ENCODE measurements around the gene BEAN1.

The BEAN1 gene

GRCh38 chr16:66422366-66422765, 4.7 kb upstream of the BEAN1 start:
- Histone ChIP-seq H3K4me3 (ENCODE audit: low read depth, low read length) (no peak overlapping the region), H3K27ac (ENCODE audit: low read depth, low read length) (no peak overlapping the region), H3K36me3 (ENCODE audit: insufficient read depth, low read length) (no peaks in the 10 kb centered on the region), H3K4me1 (ENCODE audit: control insufficient read depth, insufficient read depth, low read length, unreplicated experiment) (peaks cover 14% of the 10 kb centered on the region), H3K27me3 (ENCODE audit: insufficient read depth, low read length) (peaks cover 12% of the 10 kb centered on the region), H2AFZ (ENCODE audit: low read length, unreplicated experiment) (no peak overlapping the region), H3K79me2 (ENCODE audit: control insufficient read depth, insufficient read depth, low read length, unreplicated experiment) (no peaks in the 10 kb centered on the region)

GRCh38 chr16:66423177-66423576, 3.9 kb upstream of the BEAN1 start:
- Histone ChIP-seq H3K79me2 (ENCODE audit: control insufficient read depth, insufficient read depth, low read length, unreplicated experiment) (no peaks in the 10 kb centered on the region), H3K4me1 (ENCODE audit: control insufficient read depth, insufficient read depth, low read length, unreplicated experiment) (peaks cover 6% of the 10 kb centered on the region), H3K4me3 (ENCODE audit: low read depth, low read length) (no peak overlapping the region), H3K27ac (ENCODE audit: low read depth, low read length) (no peak overlapping the region), H3K36me3 (ENCODE audit: insufficient read depth, low read length) (no peaks in the 10 kb centered on the region), H3K27me3 (ENCODE audit: insufficient read depth, low read length) (peaks cover 20% of the 10 kb centered on the region), H2AFZ (ENCODE audit: low read length, unreplicated experiment) (no peak overlapping the region)

GRCh38 chr16:66425651-66426050, 1.4 kb upstream of the BEAN1 start:
- Histone ChIP-seq H3K27me3 (ENCODE audit: insufficient read depth, low read length) (peaks cover 45% of the 10 kb centered on the region), H2AFZ (ENCODE audit: low read length, unreplicated experiment) (no peak overlapping the region), H3K4me1 (ENCODE audit: control insufficient read depth, insufficient read depth, low read length, unreplicated experiment) (no peaks in the 10 kb centered on the region), H3K4me3 (ENCODE audit: low read depth, low read length) (no peak overlapping the region), H3K27ac (ENCODE audit: low read depth, low read length) (no peak overlapping the region), H3K36me3 (ENCODE audit: insufficient read depth, low read length) (no peaks in the 10 kb centered on the region), H3K79me2 (ENCODE audit: control insufficient read depth, insufficient read depth, low read length, unreplicated experiment) (no peaks in the 10 kb centered on the region)

GRCh38 chr16:66426112-66427035, 721 bp upstream of the BEAN1 start:
- Histone ChIP-seq H3K79me2 (ENCODE audit: control insufficient read depth, insufficient read depth, low read length, unreplicated experiment) (no peaks in the 10 kb centered on the region), H3K36me3 (ENCODE audit: insufficient read depth, low read length) (no peaks in the 10 kb centered on the region), H2AFZ (ENCODE audit: low read length, unreplicated experiment) (no peak overlapping the region), H3K4me1 (ENCODE audit: control insufficient read depth, insufficient read depth, low read length, unreplicated experiment) (no peaks in the 10 kb centered on the region), H3K4me3 (ENCODE audit: low read depth, low read length) (peak overlapping the region; percentile 69), H3K27me3 (ENCODE audit: insufficient read depth, low read length) (peaks cover 49% of the 10 kb centered on the region), H3K27ac (ENCODE audit: low read depth, low read length) (no peak overlapping the region)

- peaks cover 58% of the 10 kb centered on the region for H3K27me3 ChIP-seq (ENCODE audit: insufficient read depth, low read length)
- no peak overlapping the region for H2AFZ ChIP-seq (ENCODE audit: low read length, unreplicated experiment)
- no peaks in the 10 kb centered on the region for H3K4me1 ChIP-seq (ENCODE audit: control insufficient read depth, insufficient read depth, low read length, unreplicated experiment)
- H3K27ac ChIP-seq (ENCODE audit: low read depth, low read length) = no peak overlapping the region
- peak overlapping the region; percentile 72 for H3K4me3 ChIP-seq (ENCODE audit: low read depth, low read length)
- H3K79me2 ChIP-seq (ENCODE audit: control insufficient read depth, insufficient read depth, low read length, unreplicated experiment) = no peaks in the 10 kb centered on the region
- H3K36me3 ChIP-seq (ENCODE audit: insufficient read depth, low read length) = no peaks in the 10 kb centered on the region
These were observed 981 bp downstream of the BEAN1 start for GRCh38 chr16:66427871-66428681.

- no peaks in the 10 kb centered on the region for H3K36me3 ChIP-seq (ENCODE audit: insufficient read depth, low read length)
- H2AFZ ChIP-seq (ENCODE audit: low read length, unreplicated experiment) = no peak overlapping the region
- H3K27me3 ChIP-seq (ENCODE audit: insufficient read depth, low read length) = peaks cover 58% of the 10 kb centered on the region
- H3K4me1 ChIP-seq (ENCODE audit: control insufficient read depth, insufficient read depth, low read length, unreplicated experiment) = peaks cover 5% of the 10 kb centered on the region
- H3K27ac ChIP-seq (ENCODE audit: low read depth, low read length) = no peak overlapping the region
- H3K4me3 ChIP-seq (ENCODE audit: low read depth, low read length) = no peak overlapping the region
- H3K79me2 ChIP-seq (ENCODE audit: control insufficient read depth, insufficient read depth, low read length, unreplicated experiment) = no peaks in the 10 kb centered on the region
These were observed 1.7 kb downstream of the BEAN1 start for GRCh38 chr16:66428682-66429251.

- Histone ChIP-seq H3K27ac (ENCODE audit: low read depth, low read length) (no peak overlapping the region), H3K79me2 (ENCODE audit: control insufficient read depth, insufficient read depth, low read length, unreplicated experiment) (no peaks in the 10 kb centered on the region), H3K4me1 (ENCODE audit: control insufficient read depth, insufficient read depth, low read length, unreplicated experiment) (peaks cover 6% of the 10 kb centered on the region), H3K4me3 (ENCODE audit: low read depth, low read length) (no peak overlapping the region), H2AFZ (ENCODE audit: low read length, unreplicated experiment) (no peak overlapping the region), H3K27me3 (ENCODE audit: insufficient read depth, low read length) (peaks cover 58% of the 10 kb centered on the region), H3K36me3 (ENCODE audit: insufficient read depth, low read length) (no peaks in the 10 kb centered on the region)
These were observed 2.3 kb downstream of the BEAN1 start for GRCh38 chr16:66429290-66429962.

- H3K79me2 ChIP-seq (ENCODE audit: control insufficient read depth, insufficient read depth, low read length, unreplicated experiment) = no peaks in the 10 kb centered on the region
- no peak overlapping the region for H2AFZ ChIP-seq (ENCODE audit: low read length, unreplicated experiment)
- no peak overlapping the region for H3K27ac ChIP-seq (ENCODE audit: low read depth, low read length)
- peaks cover 58% of the 10 kb centered on the region for H3K27me3 ChIP-seq (ENCODE audit: insufficient read depth, low read length)
- peaks cover 6% of the 10 kb centered on the region for H3K4me1 ChIP-seq (ENCODE audit: control insufficient read depth, insufficient read depth, low read length, unreplicated experiment)
- no peak overlapping the region for H3K4me3 ChIP-seq (ENCODE audit: low read depth, low read length)
- H3K36me3 ChIP-seq (ENCODE audit: insufficient read depth, low read length) = no peaks in the 10 kb centered on the region
These were observed 3.1 kb downstream of the BEAN1 start for GRCh38 chr16:66430214-66430613.

GRCh38 chr16:66431760-66432159, 4.7 kb downstream of the BEAN1 start:
- Histone ChIP-seq H3K4me3 (ENCODE audit: low read depth, low read length) (no peak overlapping the region), H3K27ac (ENCODE audit: low read depth, low read length) (no peak overlapping the region), H3K4me1 (ENCODE audit: control insufficient read depth, insufficient read depth, low read length, unreplicated experiment) (peaks cover 6% of the 10 kb centered on the region), H3K36me3 (ENCODE audit: insufficient read depth, low read length) (no peaks in the 10 kb centered on the region), H2AFZ (ENCODE audit: low read length, unreplicated experiment) (no peak overlapping the region), H3K79me2 (ENCODE audit: control insufficient read depth, insufficient read depth, low read length, unreplicated experiment) (no peaks in the 10 kb centered on the region), H3K27me3 (ENCODE audit: insufficient read depth, low read length) (peaks cover 46% of the 10 kb centered on the region)

- H3K4me3 ChIP-seq (ENCODE audit: low read depth, low read length) = no peak overlapping the region
- no peaks in the 10 kb centered on the region for H3K36me3 ChIP-seq (ENCODE audit: insufficient read depth, low read length)
- peaks cover 45% of the 10 kb centered on the region for H3K27me3 ChIP-seq (ENCODE audit: insufficient read depth, low read length)
- H3K79me2 ChIP-seq (ENCODE audit: control insufficient read depth, insufficient read depth, low read length, unreplicated experiment) = no peaks in the 10 kb centered on the region
- H2AFZ ChIP-seq (ENCODE audit: low read length, unreplicated experiment) = no peak overlapping the region
- no peak overlapping the region for H3K27ac ChIP-seq (ENCODE audit: low read depth, low read length)
- H3K4me1 ChIP-seq (ENCODE audit: control insufficient read depth, insufficient read depth, low read length, unreplicated experiment) = peaks cover 6% of the 10 kb centered on the region
These were observed 5.3 kb downstream of the BEAN1 start for GRCh38 chr16:66432429-66432828.
